ENCODE data around the gene MRPL17.

Gene MRPL17

DNA sequence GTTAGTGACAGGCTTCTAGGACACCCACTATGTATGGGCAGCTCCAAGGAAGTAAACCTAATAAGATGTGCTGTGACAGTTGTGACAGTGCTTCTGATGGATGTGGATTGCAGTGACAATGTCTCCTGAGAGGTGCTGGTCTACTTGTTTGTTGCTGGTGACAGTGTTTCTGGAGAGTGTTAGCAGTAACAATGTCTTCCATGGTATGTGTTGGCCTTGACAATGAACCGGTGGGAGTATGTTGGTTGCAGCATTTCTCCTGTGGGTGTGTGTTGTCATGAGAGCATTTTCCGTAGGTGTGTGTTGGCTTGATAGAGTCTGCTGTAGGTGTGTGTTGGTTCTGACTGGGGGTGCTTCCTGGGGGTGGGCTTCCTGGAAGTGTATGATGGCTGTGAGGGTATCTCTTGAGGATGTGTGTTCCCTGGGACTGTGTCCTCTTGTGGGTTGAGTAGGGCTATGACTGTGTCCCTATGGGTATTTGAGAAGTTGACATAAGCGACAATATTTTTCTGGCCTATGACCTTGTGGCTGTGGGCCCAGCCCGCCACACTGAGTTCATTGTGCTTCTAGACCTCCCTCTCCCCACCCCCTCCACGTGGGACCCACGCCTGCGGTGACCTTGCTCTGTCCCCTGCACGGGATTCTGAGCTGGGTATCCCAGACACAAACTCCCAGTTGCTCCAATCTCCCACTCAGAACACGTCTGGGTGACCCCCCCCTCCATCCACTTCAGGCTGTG, 28.7 kb downstream of the MRPL17 start:
- peak in 1 of 2 donors; percentile 40 for DNase-seq (ENCODE audit: low read depth in 2 of 2)

- DNase-seq (ENCODE audit: low read depth in 2 of 2) = no peak
These were observed 29.5 kb downstream of the MRPL17 start for GRCh38 chr11:6653656-6654055.

DNA sequence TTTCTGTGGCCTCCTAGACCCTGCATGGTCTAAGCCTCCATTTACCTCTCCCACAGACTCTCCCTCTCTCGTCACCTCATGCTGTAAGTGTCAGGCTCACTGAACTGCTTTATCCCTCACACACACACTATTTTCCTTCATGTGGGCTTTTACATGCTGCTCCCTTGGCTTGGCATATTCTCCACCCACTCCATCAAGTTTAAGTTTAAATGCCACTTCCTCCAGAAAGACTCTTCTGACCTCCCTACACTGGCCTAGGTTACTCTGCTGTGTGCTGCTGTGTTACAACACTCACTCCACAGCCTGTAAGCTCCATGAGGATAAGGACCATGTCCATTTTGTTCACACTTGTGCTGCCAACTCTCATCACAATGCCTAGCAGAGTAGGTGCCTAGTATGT, 30.0 kb downstream of the MRPL17 start:
- DNase-seq (ENCODE audit: low read depth in 2 of 2) = no peak

DNA sequence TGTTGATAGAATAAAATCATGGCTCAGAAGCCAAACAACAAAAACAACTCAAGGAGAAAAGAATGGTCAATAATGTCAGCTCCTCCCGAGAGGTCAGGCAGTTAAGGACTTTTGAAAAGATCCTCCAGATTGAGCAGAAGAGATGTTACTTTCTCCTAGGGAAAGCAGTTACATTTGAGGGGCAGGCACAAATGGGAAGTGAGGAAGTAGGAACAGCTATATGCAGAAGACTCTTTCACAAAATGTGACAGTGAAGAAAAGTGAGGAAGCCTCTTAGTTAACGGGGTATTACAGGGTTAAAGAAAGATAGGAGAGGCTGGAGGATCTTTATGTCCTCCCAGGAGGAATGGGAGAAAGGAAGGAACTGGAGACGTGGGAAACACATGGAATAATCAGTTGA, 31.0 kb downstream of the MRPL17 start:
- DNase-seq (ENCODE audit: low read depth in 2 of 2) = no peak

DNA sequence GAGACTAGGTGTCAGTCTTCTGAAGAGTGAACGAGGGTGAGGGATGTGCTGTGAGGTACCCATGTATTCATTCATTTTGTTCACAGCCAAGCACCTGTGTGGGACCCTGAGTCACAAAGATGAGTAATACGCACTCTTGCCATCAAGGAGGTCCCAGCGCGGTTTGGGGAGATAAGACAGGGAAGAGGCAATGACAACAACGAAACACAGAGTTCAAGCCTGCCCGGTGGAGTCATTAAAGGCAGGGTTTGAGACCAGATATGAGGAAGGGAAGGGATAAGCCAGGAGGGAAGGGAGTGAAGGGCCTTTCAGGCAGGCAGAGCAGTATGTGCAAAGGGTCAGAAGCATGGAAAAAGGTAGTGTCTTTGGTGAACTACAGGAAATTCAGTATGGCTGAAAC, 32.2 kb downstream of the MRPL17 start:
- DNase-seq (ENCODE audit: low read depth in 2 of 2) = peak; percentile 41 to 46

DNA sequence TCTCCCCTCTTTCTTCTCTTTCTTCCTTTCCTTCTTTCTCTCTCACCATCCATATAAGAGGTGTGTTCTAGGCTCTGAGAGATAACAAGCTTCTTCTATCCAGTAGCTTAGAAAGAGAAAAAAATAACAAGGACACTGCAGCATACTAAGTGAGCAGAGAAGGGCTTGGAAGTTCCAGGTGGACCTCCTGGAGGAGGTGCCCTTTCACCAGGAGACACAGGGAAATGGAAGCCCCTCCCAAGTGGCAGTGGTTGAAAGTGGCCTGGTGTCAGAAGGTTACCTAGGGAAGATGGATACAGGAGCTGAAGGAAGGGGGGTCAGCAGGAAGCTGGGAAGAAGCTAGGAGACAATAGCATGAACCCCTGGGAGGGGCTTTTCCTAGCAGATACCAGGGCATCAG, 33.0 kb downstream of the MRPL17 start:
- no peak for DNase-seq (ENCODE audit: low read depth in 2 of 2)

GRCh38 chr11:6648501-6648900, 34.6 kb downstream of the MRPL17 start:
- DNase-seq (ENCODE audit: low read depth in 2 of 2) = no peak

- no peak for DNase-seq (ENCODE audit: low read depth in 2 of 2)
These were observed 35.3 kb downstream of the MRPL17 start for GRCh38 chr11:6647836-6648235.

DNA sequence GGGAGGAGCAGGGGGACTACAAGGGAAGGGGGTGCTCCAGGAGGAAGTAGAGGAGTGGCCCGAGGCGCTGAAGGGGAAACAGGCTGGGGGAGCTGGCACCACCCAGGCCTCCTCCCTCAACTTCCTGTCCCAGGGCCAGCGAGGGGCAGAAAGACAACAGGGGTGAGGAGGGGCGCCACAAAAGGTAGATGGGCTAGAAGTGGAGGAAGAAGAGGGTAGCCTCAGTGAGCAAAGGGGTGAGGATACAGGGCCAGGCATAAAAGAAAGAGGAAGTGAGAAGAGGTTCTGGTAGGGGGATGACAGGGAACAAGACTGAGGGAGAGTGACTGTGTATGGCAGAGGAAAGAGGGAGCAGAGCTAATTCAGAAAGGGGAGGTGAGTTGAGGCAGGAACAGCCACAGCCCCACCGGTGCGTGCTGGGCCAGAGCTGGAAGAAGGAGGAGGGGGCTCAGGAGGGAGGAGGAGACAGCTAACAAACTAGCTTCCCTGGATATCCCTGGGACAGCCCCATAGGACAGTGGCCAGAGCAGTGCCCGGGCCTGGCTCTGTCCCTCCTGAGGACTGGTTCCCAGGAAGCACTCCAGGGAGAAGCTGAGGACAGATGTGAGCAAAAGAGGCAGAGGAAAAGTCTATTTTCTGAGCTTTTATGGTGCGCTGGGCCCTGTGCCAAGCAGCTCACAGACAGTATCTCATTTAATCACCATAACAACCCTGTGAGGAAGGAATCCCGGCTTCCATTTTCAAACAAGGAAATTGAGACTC, 36.0 kb downstream of the MRPL17 start:
- DNase-seq (ENCODE audit: low read depth in 2 of 2) = no peak

DNA sequence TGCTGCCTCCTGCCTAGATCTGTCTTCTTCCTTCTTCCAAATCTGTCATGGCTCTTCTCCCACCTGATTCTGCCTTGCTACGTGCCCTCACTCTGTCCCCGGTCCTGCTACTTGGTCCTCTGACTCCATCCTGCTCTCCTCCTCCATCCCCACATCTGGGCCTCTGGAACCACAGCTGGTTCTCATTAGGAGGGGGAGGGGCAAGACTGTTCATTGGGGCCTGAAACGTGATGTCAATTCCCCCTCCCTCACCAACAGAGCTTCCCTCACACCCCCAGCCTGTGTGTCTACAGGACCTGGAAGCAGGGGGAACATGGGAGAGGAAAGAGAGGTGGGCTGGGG, 36.6 kb downstream of the MRPL17 start:
- DNase-seq (ENCODE audit: low read depth in 2 of 2) = no peak

- no peak for DNase-seq (ENCODE audit: low read depth in 2 of 2)
These were observed 37.1 kb downstream of the MRPL17 start for GRCh38 chr11:6646071-6646470.

DNA sequence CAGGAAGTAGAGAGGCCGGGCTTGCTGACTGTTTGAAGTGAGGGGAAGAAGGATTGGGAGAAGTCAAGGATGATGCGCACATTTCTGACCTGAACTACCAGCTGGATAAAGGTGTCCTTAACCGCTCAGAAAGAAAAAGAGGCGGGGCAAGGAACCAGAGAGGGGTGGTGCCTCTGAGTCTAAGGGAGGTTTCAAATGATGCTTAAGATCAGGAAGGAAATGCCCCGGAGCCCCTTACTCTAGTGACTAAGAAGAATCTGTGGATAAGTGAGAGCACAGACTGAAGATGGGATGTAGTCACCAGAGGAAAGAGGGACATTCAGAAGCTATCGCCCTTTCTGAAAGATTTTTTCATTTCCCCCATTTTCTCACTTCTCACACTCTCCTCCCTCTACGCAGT, 40.2 kb downstream of the MRPL17 start:
- no peak for DNase-seq (ENCODE audit: low read depth in 2 of 2)

DNA sequence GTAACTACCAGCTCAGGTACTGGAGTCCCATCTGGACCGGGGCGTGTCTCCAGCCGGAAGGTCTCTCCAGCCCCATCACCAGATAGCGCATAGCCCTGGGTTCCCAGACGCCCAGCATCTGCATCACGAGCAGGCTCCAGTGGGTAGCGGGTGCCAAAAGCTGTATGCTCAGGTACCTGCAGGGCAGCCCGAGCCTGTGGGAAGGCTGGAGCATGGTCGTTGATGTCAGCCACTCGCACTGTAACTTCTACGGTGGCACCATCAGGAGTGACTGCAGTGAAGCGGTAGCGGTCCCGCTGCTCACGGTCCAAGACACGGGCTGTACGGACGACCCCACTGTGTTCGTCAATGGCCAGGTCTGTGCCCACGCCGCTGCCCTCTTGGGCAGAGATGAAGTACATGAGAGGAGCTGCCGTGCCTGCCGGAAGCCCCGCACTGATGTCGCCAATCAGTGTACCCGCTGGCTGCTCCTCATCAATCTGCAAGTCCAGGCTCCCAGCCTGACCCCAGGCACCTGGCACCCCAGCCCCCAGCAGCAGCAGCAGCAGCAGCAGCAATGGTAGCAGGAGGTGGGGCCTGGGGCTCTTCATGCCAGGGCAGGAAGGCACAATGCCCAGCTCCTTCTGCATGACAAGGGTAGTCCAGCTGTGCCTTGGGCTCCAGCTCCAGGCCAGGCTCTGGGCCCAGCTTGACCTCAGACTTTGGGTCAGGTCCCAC, 42.0 kb downstream of the MRPL17 start:
- no peak for DNase-seq (ENCODE audit: low read depth in 2 of 2)

- no peak for DNase-seq (ENCODE audit: low read depth in 2 of 2)
These were observed 42.8 kb downstream of the MRPL17 start for GRCh38 chr11:6640036-6640984.

DNA sequence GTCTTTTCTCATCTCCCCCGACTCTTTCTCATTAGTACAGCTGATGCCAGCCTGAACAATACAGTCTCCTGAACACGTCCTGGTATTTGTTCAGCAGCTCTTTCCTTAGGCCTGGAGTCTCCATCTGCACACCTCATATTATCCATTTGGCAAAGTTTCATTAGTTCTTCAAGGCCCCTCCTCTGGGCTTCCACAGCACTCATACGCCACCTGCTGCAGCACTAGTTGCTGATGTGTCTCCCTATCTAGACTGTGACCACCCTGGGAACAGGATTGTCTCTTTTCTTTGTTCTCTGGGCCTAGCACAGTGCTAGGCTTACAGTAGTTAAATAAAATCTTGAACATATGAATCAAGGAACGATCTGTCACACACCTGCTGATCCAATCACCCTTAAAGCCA, 44.7 kb downstream of the MRPL17 start:
- no peak for DNase-seq (ENCODE audit: low read depth in 2 of 2)

DNA sequence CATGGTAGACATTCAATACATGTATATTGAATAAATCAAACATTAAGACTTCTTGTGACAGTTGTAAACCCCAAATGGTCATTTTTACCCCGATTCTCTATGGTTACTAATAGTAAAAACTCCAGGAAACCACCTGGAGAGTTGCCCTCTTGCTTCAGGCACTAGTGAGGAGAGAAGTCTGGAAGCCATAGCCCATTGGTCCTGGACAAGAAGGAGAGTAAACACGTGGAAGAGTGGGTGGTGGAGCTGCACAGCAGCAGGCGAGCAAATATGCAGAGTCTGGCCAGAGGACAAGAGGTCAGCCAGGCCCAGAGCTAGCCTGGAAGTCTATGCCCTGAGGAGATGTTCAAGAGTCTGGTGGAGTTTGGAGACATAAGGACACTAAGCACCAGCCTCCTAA, 45.3 kb downstream of the MRPL17 start:
- no peak for DNase-seq (ENCODE audit: low read depth in 2 of 2)

- DNase-seq (ENCODE audit: low read depth in 2 of 2) = no peak
These were observed 46.7 kb downstream of the MRPL17 start for GRCh38 chr11:6636480-6636879.

- DNase-seq (ENCODE audit: low read depth in 2 of 2) = no peak
These were observed 47.8 kb downstream of the MRPL17 start for GRCh38 chr11:6635082-6635932.

GRCh38 chr11:6634534-6634933, 48.6 kb downstream of the MRPL17 start:
- no peak for DNase-seq (ENCODE audit: low read depth in 2 of 2)

All from stimulated activated CD8-positive, alpha-beta memory T cell treated with anti-CD3 and anti-CD28 coated beads, Interleukin-7, amount 100 ng/mL, for 4 hours (primary cell).